GM21367 (cell line): Measurements from ENCODE around the gene ZNF221.

ENCODE experiments used
- ATAC-seq: cut with Tn5 transposase; IDR thresholded peaks from one replicate; pipeline ENCODE4 v1.9.1; 2021; ENCODE audit not compliant: unreplicated experiment

ZNF221 gene

GRCh38 chr19:43956827-43957226, 5.8 kb downstream of the ZNF221 start:
- no peak for ATAC-seq

GRCh38 chr19:43957891-43958290, 6.9 kb downstream of the ZNF221 start:
- ATAC-seq: no peak

DNA sequence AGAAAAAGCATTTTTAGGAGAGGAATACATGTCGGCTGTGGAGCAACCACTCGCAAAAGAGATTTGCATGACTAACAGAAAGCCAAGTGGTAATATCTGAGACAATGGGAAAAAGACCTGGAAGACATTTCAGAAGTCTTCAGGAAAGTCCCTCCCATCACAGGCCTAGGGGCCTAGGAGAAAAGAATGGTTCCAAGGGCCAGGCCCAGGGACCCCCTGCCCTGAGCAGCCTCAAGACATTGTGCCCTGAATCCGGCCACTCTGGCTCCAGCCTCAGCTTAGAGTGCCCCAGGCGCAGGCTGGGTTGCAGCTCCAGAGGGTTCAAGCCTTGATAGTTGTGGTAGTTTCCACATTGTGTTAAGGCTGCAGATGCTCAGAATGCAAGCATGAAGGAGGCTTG, 9.4 kb downstream of the ZNF221 start:
- no peak for ATAC-seq

- ATAC-seq: no peak
Measured at GRCh38 chr19:43966079-43966694, 15.2 kb downstream of the ZNF221 start.

GRCh38 chr19:43976732-43977131, 25.7 kb downstream of the ZNF221 start:
- no peak for ATAC-seq

GRCh38 chr19:43983544-43983911, 32.5 kb downstream of the ZNF221 start:
- ATAC-seq: no peak

- peak; percentile 79 for ATAC-seq
Measured at GRCh38 chr19:43983912-43984686, 33.1 kb downstream of the ZNF221 start, which contains the start of gene ZNF155. ZNF155 (plus strand) TSS chr19:43984188; CDS start chr19:43988544, 4,356 bp downstream.

DNA sequence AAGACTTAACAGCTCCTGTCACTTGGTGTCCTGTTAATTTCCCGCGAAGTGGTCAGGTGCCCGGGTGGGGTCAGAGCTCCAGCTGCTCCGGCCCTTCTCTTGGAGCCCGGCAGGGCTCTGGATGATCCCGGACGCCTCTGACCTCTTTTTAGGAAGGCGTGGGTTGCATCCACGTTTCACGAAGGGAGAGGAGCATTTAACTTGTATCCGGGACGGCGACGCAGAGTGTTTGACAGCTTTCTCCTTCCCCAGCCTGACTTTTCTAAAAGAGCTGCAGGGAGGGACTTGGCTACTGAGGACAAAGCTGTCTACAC, 33.6 kb downstream of the ZNF221 start:
- ATAC-seq: no peak

DNA sequence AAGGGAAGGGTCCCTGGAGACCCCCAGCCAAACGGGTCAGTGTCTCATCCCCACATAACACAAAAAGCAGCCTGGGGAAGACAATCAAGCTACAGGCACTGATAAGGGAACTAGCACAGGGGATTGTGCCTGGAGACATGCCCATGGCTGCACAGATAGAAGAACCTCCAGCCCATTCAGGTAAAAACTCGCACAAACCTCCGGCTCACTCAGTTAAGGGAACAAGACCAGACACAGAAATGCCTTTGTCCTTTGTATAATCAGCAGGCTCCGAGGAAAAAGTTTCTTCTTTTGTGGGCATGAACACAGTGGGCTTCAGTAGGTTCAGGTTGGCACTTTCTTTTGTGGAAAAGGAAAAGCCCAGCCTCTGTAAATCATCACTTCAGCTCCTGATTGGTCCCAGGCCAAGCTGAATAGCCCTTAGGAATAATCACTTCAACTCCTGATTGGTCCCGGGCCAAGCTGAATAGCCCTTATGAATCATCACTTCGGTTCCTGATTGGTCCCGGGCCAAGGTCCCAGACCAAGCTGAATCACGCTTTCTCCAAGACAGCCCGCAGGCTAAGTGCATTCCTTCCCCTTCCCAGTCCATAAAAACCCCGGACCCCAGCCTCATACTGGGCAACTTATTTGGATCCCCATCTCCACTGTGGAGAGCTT, 46.7 kb downstream of the ZNF221 start:
- ATAC-seq: no peak

DNA sequence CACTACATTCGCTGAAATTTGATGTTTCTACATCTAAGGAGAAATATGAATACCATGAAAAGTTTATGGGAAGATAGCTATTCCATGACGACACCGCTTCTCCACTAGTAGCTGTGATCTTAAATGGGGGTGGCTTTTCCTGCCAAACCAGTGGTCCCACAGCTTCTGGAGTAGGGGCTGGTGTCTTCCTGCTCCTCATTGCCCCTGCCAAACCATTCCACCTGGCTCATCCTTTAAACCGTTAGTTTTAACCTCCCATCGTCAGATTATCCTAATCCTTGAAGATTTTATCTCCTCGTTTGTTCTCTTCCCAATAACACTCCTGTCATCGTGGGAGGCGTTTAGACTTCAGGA, 51.2 kb downstream of the ZNF221 start:
- ATAC-seq: no peak

- ATAC-seq: peak; percentile 90
Measured at GRCh38 chr19:44002566-44003460, 51.8 kb downstream of the ZNF221 start, which contains the start of gene ZNF230. ZNF230 (plus strand) TSS chr19:44002957; CDS start chr19:44007079, 4,122 bp downstream.

- ATAC-seq: no peak
Measured at GRCh38 chr19:44003461-44004009, 52.5 kb downstream of the ZNF221 start.

- no peak for ATAC-seq
Measured at GRCh38 chr19:44005973-44006372, 54.9 kb downstream of the ZNF221 start.

DNA sequence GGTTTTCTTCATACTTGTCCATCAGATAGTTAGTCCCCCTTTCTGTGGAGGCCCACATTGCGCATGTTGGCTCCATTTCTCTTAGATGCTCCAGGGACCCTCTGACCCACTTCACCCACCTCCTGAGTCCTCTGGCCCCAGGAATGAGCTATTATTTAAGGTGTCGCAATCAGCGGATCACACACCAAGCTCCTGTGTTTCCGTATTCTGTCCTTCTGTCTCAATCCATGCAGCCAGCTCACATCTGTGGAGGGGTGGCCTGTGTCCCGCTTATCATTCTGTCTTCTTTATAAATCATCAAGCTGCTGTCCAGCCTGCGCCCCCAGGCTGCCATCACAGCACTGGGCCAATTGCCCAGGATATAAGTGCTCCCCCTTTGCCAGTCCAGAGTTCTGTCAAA, 56.4 kb downstream of the ZNF221 start:
- ATAC-seq: no peak

- ATAC-seq: no peak
Measured at GRCh38 chr19:44010468-44010867, 59.4 kb downstream of the ZNF221 start.
